Measurements from ENCODE around the gene CTBP1. TPM values are rescaled to one million over a fixed set of nuclear protein-coding genes. Genes with fewer than 3 reads are reported as not detected.

CTBP1 gene
- total RNA-seq, 1 experiment from 2014 or later, result 153 TPM

- 0 out of 2 replicates have a peak, but pooled peaks cover 8% of the 10 kb centered on the region for H3K36me3 ChIP-seq (ENCODE audit: low read depth)
- intact Hi-C loops (cut with micrococcal nuclease; ENCODE audit: unreplicated experiment), result no loop called here
- H3K27me3 ChIP-seq (ENCODE audit: insufficient read depth, low read depth), result no peaks in the 10 kb centered on the region
- H3K9me2 ChIP-seq (ENCODE audit: insufficient read depth), result no peaks in the 10 kb centered on the region
- H3K9me3 ChIP-seq (ENCODE audit: insufficient read depth, low read depth), result no peaks in the 10 kb centered on the region
- no peak overlapping the region for H2AFZ ChIP-seq
- POLR2A ChIA-PET (ENCODE audit: unreplicated experiment), result no interaction called here
- no peak overlapping the region for H3K27ac ChIP-seq
- CTCF ChIA-PET, result no interaction called here
- H3K79me2 ChIP-seq (ENCODE audit: low read depth), result no peaks in the 10 kb centered on the region
- no TSS peak for BruUV-seq (replicated peaks)
- H3F3A ChIP-seq (ENCODE audit: insufficient read depth, low read depth), result no peaks in the 10 kb centered on the region; the same call in 1 of the 2 replicates
- no peak overlapping the region for H3K4me2 ChIP-seq
- DNase-seq, result no peak
- H4K20me1 ChIP-seq (ENCODE audit: insufficient read depth), result peaks cover 20% of the 10 kb centered on the region
- no peak overlapping the region for H3K4me3 ChIP-seq
- TF ChIP-seq CTCF (conservative IDR thresholded peaks at IDR 0.05), result no peak
- no peak for TF ChIP-seq EZH2 (IDR thresholded peaks at IDR 0.05; ENCODE audit: low read depth)
- H3K4me1 ChIP-seq (replicated peaks; ENCODE audit: insufficient read depth), result no peaks in the 10 kb centered on the region
Measured at GRCh38 chr4:1225272-1226143, 23.4 kb downstream of the CTBP1 start.

GRCh38 chr4:1223841-1224809 lies 24.8 kb downstream of the CTBP1 start:
- no peaks in the 10 kb centered on the region for H3K27me3 ChIP-seq (ENCODE audit: insufficient read depth, low read depth)
- no peaks in the 10 kb centered on the region for H3K9me2 ChIP-seq (ENCODE audit: insufficient read depth)
- no peak overlapping the region for H3K4me2 ChIP-seq
- no peak overlapping the region for H3K27ac ChIP-seq
- DNase-seq, result no peak
- no peaks in the 10 kb centered on the region for H3K79me2 ChIP-seq (ENCODE audit: low read depth)
- CTCF ChIA-PET, result no interaction called here
- no peak overlapping the region for H2AFZ ChIP-seq
- no TSS peak for BruUV-seq (replicated peaks)
- no peak overlapping the region for H3K4me3 ChIP-seq
- H3F3A ChIP-seq (ENCODE audit: insufficient read depth, low read depth), result no peaks in the 10 kb centered on the region; the same call in 1 of the 2 replicates
- intact Hi-C loops (cut with micrococcal nuclease; ENCODE audit: unreplicated experiment), result no loop called here
- H3K9me3 ChIP-seq (ENCODE audit: insufficient read depth, low read depth), result no peaks in the 10 kb centered on the region
- H3K36me3 ChIP-seq (ENCODE audit: low read depth), result 0 out of 2 replicates have a peak, but pooled peaks cover 8% of the 10 kb centered on the region
- TF ChIP-seq EZH2 (IDR thresholded peaks at IDR 0.05; ENCODE audit: low read depth), result no peak
- H3K4me1 ChIP-seq (replicated peaks; ENCODE audit: insufficient read depth), result no peaks in the 10 kb centered on the region
- H4K20me1 ChIP-seq (ENCODE audit: insufficient read depth), result peaks cover 19% of the 10 kb centered on the region
- POLR2A ChIA-PET (ENCODE audit: unreplicated experiment), result no interaction called here

GRCh38 chr4:1222938-1223690 lies 25.8 kb downstream of the CTBP1 start:
- ChIA-PET CTCF (no interaction called here), POLR2A (ENCODE audit: unreplicated experiment) (no interaction called here)
- no peak for DNase-seq
- Histone ChIP-seq H2AFZ (no peak overlapping the region), H3K9me3 (ENCODE audit: insufficient read depth, low read depth) (no peaks in the 10 kb centered on the region), H3F3A (ENCODE audit: insufficient read depth, low read depth) (no peaks in the 10 kb centered on the region; the same call in 1 of the 2 replicates), H3K36me3 (ENCODE audit: low read depth) (peaks cover 8% of the 10 kb centered on the region; the same call in 1 of the 2 replicates), H3K4me2 (no peak overlapping the region), H3K9me2 (ENCODE audit: insufficient read depth) (no peaks in the 10 kb centered on the region), H3K4me1 (replicated peaks; ENCODE audit: insufficient read depth) (no peaks in the 10 kb centered on the region), H3K27ac (no peak overlapping the region), H4K20me1 (ENCODE audit: insufficient read depth) (peaks cover 16% of the 10 kb centered on the region), H3K79me2 (ENCODE audit: low read depth) (no peaks in the 10 kb centered on the region), H3K4me3 (no peak overlapping the region), H3K27me3 (ENCODE audit: insufficient read depth, low read depth) (no peaks in the 10 kb centered on the region)
- BruUV-seq (replicated peaks), result no TSS peak
- TF ChIP-seq EZH2 (IDR thresholded peaks at IDR 0.05; ENCODE audit: low read depth) (no peak), CTCF (conservative IDR thresholded peaks at IDR 0.05) (no peak)
- intact Hi-C loops (cut with micrococcal nuclease; ENCODE audit: unreplicated experiment), result no loop called here
